ENCODE data around the gene ATF7IP. TPM values are rescaled to one million over a fixed set of nuclear protein-coding genes. Genes with fewer than 3 reads are reported as not detected.

Gene ATF7IP, protein sequence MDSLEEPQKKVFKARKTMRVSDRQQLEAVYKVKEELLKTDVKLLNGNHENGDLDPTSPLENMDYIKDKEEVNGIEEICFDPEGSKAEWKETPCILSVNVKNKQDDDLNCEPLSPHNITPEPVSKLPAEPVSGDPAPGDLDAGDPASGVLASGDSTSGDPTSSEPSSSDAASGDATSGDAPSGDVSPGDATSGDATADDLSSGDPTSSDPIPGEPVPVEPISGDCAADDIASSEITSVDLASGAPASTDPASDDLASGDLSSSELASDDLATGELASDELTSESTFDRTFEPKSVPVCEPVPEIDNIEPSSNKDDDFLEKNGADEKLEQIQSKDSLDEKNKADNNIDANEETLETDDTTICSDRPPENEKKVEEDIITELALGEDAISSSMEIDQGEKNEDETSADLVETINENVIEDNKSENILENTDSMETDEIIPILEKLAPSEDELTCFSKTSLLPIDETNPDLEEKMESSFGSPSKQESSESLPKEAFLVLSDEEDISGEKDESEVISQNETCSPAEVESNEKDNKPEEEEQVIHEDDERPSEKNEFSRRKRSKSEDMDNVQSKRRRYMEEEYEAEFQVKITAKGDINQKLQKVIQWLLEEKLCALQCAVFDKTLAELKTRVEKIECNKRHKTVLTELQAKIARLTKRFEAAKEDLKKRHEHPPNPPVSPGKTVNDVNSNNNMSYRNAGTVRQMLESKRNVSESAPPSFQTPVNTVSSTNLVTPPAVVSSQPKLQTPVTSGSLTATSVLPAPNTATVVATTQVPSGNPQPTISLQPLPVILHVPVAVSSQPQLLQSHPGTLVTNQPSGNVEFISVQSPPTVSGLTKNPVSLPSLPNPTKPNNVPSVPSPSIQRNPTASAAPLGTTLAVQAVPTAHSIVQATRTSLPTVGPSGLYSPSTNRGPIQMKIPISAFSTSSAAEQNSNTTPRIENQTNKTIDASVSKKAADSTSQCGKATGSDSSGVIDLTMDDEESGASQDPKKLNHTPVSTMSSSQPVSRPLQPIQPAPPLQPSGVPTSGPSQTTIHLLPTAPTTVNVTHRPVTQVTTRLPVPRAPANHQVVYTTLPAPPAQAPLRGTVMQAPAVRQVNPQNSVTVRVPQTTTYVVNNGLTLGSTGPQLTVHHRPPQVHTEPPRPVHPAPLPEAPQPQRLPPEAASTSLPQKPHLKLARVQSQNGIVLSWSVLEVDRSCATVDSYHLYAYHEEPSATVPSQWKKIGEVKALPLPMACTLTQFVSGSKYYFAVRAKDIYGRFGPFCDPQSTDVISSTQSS
- polyA plus RNA-seq (2012; ENCODE audit: insufficient read length, low read depth) = 21.3 TPM

GRCh38 chr12:14365294-14366208 lies at the start of gene ATF7IP:
ATF7IP (plus strand) TSS chr12:14365682; CDS start chr12:14423916, 58,234 bp downstream.
- TF ChIP-seq SIN3A (IDR thresholded peaks at IDR 0.05; ENCODE audit: borderline replicate concordance, insufficient read depth, low read length) (no peak), TAF1 (IDR thresholded peaks at IDR 0.05; ENCODE audit: borderline replicate concordance, insufficient read depth, low read length) (peak; percentile 60; the same call in 1 of the 2 replicates), FOXP2 (optimal IDR thresholded peaks at IDR 0.05; ENCODE audit: borderline replicate concordance, extremely low read depth, extremely low read length, insufficient read depth) (peak; percentile 10), POLR2AphosphoS5 (IDR thresholded peaks at IDR 0.05; ENCODE audit: low read depth, low read length) (peak; percentile 86)
- TF ChIP-seq, protein P1, sequence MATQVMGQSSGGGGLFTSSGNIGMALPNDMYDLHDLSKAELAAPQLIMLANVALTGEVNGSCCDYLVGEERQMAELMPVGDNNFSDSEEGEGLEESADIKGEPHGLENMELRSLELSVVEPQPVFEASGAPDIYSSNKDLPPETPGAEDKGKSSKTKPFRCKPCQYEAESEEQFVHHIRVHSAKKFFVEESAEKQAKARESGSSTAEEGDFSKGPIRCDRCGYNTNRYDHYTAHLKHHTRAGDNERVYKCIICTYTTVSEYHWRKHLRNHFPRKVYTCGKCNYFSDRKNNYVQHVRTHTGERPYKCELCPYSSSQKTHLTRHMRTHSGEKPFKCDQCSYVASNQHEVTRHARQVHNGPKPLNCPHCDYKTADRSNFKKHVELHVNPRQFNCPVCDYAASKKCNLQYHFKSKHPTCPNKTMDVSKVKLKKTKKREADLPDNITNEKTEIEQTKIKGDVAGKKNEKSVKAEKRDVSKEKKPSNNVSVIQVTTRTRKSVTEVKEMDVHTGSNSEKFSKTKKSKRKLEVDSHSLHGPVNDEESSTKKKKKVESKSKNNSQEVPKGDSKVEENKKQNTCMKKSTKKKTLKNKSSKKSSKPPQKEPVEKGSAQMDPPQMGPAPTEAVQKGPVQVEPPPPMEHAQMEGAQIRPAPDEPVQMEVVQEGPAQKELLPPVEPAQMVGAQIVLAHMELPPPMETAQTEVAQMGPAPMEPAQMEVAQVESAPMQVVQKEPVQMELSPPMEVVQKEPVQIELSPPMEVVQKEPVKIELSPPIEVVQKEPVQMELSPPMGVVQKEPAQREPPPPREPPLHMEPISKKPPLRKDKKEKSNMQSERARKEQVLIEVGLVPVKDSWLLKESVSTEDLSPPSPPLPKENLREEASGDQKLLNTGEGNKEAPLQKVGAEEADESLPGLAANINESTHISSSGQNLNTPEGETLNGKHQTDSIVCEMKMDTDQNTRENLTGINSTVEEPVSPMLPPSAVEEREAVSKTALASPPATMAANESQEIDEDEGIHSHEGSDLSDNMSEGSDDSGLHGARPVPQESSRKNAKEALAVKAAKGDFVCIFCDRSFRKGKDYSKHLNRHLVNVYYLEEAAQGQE (IDR thresholded peaks at IDR 0.05; ENCODE audit: insufficient read depth in 1 of 2, low read depth in 2 of 2, low read length in 2 of 2) = no peak

- TF ChIP-seq SIN3A (IDR thresholded peaks at IDR 0.05; ENCODE audit: borderline replicate concordance, insufficient read depth, low read length) = no peak
- no peak for TF ChIP-seq POLR2AphosphoS5 (IDR thresholded peaks at IDR 0.05; ENCODE audit: low read depth, low read length)
- TF ChIP-seq FOXP2 (optimal IDR thresholded peaks at IDR 0.05; ENCODE audit: borderline replicate concordance, extremely low read depth, extremely low read length, insufficient read depth) = no peak
- no peak for TF ChIP-seq TAF1 (IDR thresholded peaks at IDR 0.05; ENCODE audit: borderline replicate concordance, insufficient read depth, low read length)
- TF ChIP-seq, protein P1 (IDR thresholded peaks at IDR 0.05; ENCODE audit: insufficient read depth in 1 of 2, low read depth in 2 of 2, low read length in 2 of 2) = no peak
Measured at GRCh38 chr12:14317362-14318146, 47.9 kb upstream of the ATF7IP start.

- TF ChIP-seq, protein P1 (IDR thresholded peaks at IDR 0.05; ENCODE audit: insufficient read depth in 1 of 2, low read depth in 2 of 2, low read length in 2 of 2) = no peak
- TF ChIP-seq TAF1 (IDR thresholded peaks at IDR 0.05; ENCODE audit: borderline replicate concordance, insufficient read depth, low read length) (no peak), FOXP2 (optimal IDR thresholded peaks at IDR 0.05; ENCODE audit: borderline replicate concordance, extremely low read depth, extremely low read length, insufficient read depth) (no peak), POLR2AphosphoS5 (IDR thresholded peaks at IDR 0.05; ENCODE audit: low read depth, low read length) (no peak), SIN3A (IDR thresholded peaks at IDR 0.05; ENCODE audit: borderline replicate concordance, insufficient read depth, low read length) (no peak)
Measured at GRCh38 chr12:14322403-14322802, 43.1 kb upstream of the ATF7IP start.
